Measurements from ENCODE around the gene NISCH.

- TF ChIP-seq CTCF (IDR thresholded peaks at IDR 0.05) (no peak), TCF7L2 (IDR thresholded peaks at IDR 0.05; ENCODE audit: low read depth, low read length) (no peak)
Observed at GRCh38 chr3:52502001-52502400, 46.6 kb downstream of the NISCH start.

Data from Panc1 (cell line).